ENCODE measurements around the gene TBXA2R. TPM values are rescaled to one million over a fixed set of nuclear protein-coding genes. Genes with fewer than 3 reads are reported as not detected.
A peak's percentile ranks its signal among the peaks of the same experiment; 100 is the strongest.

TBXA2R gene
- total RNA-seq, 3 donors from 2014 or later, result 0.49 to 0.76 (median 0.66) TPM

- H3K36me3 Mint-ChIP-seq (ENCODE audit: insufficient read depth), result peaks cover 12% of the 10 kb centered on the region
- no peaks in the 10 kb centered on the region for H3K9me3 Mint-ChIP-seq
- no peaks in the 10 kb centered on the region for H3K27me3 Mint-ChIP-seq (ENCODE audit: low read depth)
- DNase-seq (no peak), ATAC-seq (no peak)
- H3K4me3 Mint-ChIP-seq, result no peak overlapping the region
- peaks cover 13% of the 10 kb centered on the region for H3K4me1 Mint-ChIP-seq (ENCODE audit: low read depth)
Measured at GRCh38 chr19:3618811-3619630, 12.3 kb upstream of the TBXA2R start.

GRCh38 chr19:3618144-3618810 lies 11.6 kb upstream of the TBXA2R start:
- peak; percentile 70 to 71 for ATAC-seq
- peaks cover 12% of the 10 kb centered on the region for H3K36me3 Mint-ChIP-seq (ENCODE audit: insufficient read depth)
- H3K9me3 Mint-ChIP-seq, result no peaks in the 10 kb centered on the region
- DNase-seq, result peak; percentile 54
- no peak overlapping the region for H3K4me3 Mint-ChIP-seq
- no peaks in the 10 kb centered on the region for H3K27me3 Mint-ChIP-seq (ENCODE audit: low read depth)
- peaks cover 12% of the 10 kb centered on the region for H3K4me1 Mint-ChIP-seq (ENCODE audit: low read depth)

- Mint-ChIP-seq H3K36me3 (ENCODE audit: insufficient read depth) (peaks cover 9% of the 10 kb centered on the region), H3K4me1 (ENCODE audit: low read depth) (peaks cover 12% of the 10 kb centered on the region), H3K27me3 (ENCODE audit: low read depth) (no peaks in the 10 kb centered on the region), H3K9me3 (no peaks in the 10 kb centered on the region), H3K4me3 (no peak overlapping the region)
- DNase-seq, result no peak
- peak; percentile 38 to 45 for ATAC-seq
Measured at GRCh38 chr19:3617463-3617862, 10.8 kb upstream of the TBXA2R start.

- H3K4me3 Mint-ChIP-seq, result no peak overlapping the region
Measured at GRCh38 chr19:3615524-3616135, 9.0 kb upstream of the TBXA2R start.

GRCh38 chr19:3614858-3615505 lies 8.3 kb upstream of the TBXA2R start:
- no peak for DNase-seq
- Mint-ChIP-seq H3K9me3 (no peaks in the 10 kb centered on the region), H3K36me3 (ENCODE audit: insufficient read depth) (peaks cover 12% of the 10 kb centered on the region), H3K27me3 (ENCODE audit: low read depth) (no peaks in the 10 kb centered on the region), H3K4me3 (no peak overlapping the region), H3K4me1 (ENCODE audit: low read depth) (peaks cover 12% of the 10 kb centered on the region)
- ATAC-seq, result no peak

More at GRCh38 chr19:3615524-3616135, 9.0 kb upstream of the TBXA2R start:
- Mint-ChIP-seq H3K36me3 (ENCODE audit: insufficient read depth) (peaks cover 12% of the 10 kb centered on the region), H3K9me3 (no peaks in the 10 kb centered on the region), H3K27me3 (ENCODE audit: low read depth) (no peaks in the 10 kb centered on the region), H3K4me1 (ENCODE audit: low read depth) (peaks cover 12% of the 10 kb centered on the region)
- no peak for DNase-seq
- no peak for ATAC-seq

- no peak for DNase-seq
- H3K9me3 Mint-ChIP-seq, result no peaks in the 10 kb centered on the region
- no peak for ATAC-seq
- peaks cover 9% of the 10 kb centered on the region for H3K36me3 Mint-ChIP-seq (ENCODE audit: insufficient read depth)
- peaks cover 12% of the 10 kb centered on the region for H3K4me1 Mint-ChIP-seq (ENCODE audit: low read depth)
- no peak overlapping the region for H3K4me3 Mint-ChIP-seq
- no peaks in the 10 kb centered on the region for H3K27me3 Mint-ChIP-seq (ENCODE audit: low read depth)
Measured at GRCh38 chr19:3613818-3614661, 7.4 kb upstream of the TBXA2R start.

- DNase-seq (no peak), ATAC-seq (no peak)
- H3K9me3 Mint-ChIP-seq, result no peaks in the 10 kb centered on the region
- H3K36me3 Mint-ChIP-seq (ENCODE audit: insufficient read depth), result peaks cover 8% of the 10 kb centered on the region
- no peaks in the 10 kb centered on the region for H3K27me3 Mint-ChIP-seq (ENCODE audit: low read depth)
- peaks cover 13% of the 10 kb centered on the region for H3K4me1 Mint-ChIP-seq (ENCODE audit: low read depth)
- no peak overlapping the region for H3K4me3 Mint-ChIP-seq
Measured at GRCh38 chr19:3612901-3613741, 6.4 kb upstream of the TBXA2R start.

- no peaks in the 10 kb centered on the region for H3K9me3 Mint-ChIP-seq
Measured at GRCh38 chr19:3612330-3612729, 5.7 kb upstream of the TBXA2R start.

GRCh38 chr19:3611841-3612240 lies 5.2 kb upstream of the TBXA2R start:
- DNase-seq, result no peak
- H3K9me3 Mint-ChIP-seq, result no peaks in the 10 kb centered on the region
- H3K27me3 Mint-ChIP-seq (ENCODE audit: low read depth), result no peaks in the 10 kb centered on the region
- peaks cover 5% of the 10 kb centered on the region for H3K36me3 Mint-ChIP-seq (ENCODE audit: insufficient read depth)
- ATAC-seq, result no peak
- H3K4me1 Mint-ChIP-seq (ENCODE audit: low read depth), result peaks cover 11% of the 10 kb centered on the region
- H3K4me3 Mint-ChIP-seq, result no peak overlapping the region

More at GRCh38 chr19:3612330-3612729, 5.7 kb upstream of the TBXA2R start:
- Mint-ChIP-seq H3K27me3 (ENCODE audit: low read depth) (no peaks in the 10 kb centered on the region), H3K36me3 (ENCODE audit: insufficient read depth) (peaks cover 8% of the 10 kb centered on the region), H3K4me1 (ENCODE audit: low read depth) (peaks cover 13% of the 10 kb centered on the region), H3K4me3 (no peak overlapping the region)
- DNase-seq (no peak), ATAC-seq (no peak)

- H3K9me3 Mint-ChIP-seq, result no peaks in the 10 kb centered on the region
- ATAC-seq (no peak), DNase-seq (no peak)
- H3K36me3 Mint-ChIP-seq (ENCODE audit: insufficient read depth), result peaks cover 5% of the 10 kb centered on the region
- H3K4me3 Mint-ChIP-seq, result no peak overlapping the region
- no peaks in the 10 kb centered on the region for H3K27me3 Mint-ChIP-seq (ENCODE audit: low read depth)
- H3K4me1 Mint-ChIP-seq (ENCODE audit: low read depth), result peaks cover 11% of the 10 kb centered on the region
Measured at GRCh38 chr19:3610745-3611717, 4.4 kb upstream of the TBXA2R start.

- peaks cover 5% of the 10 kb centered on the region for H3K36me3 Mint-ChIP-seq (ENCODE audit: insufficient read depth)
- H3K27me3 Mint-ChIP-seq (ENCODE audit: low read depth), result no peaks in the 10 kb centered on the region
Measured at GRCh38 chr19:3609779-3610719, 3.4 kb upstream of the TBXA2R start.

More at GRCh38 chr19:3609779-3610719, 3.4 kb upstream of the TBXA2R start:
- peaks cover 11% of the 10 kb centered on the region for H3K4me1 Mint-ChIP-seq (ENCODE audit: low read depth)
- H3K4me3 Mint-ChIP-seq, result no peak overlapping the region
- ATAC-seq (no peak), DNase-seq (no peak)
- H3K9me3 Mint-ChIP-seq, result no peaks in the 10 kb centered on the region
